GM21528 (cell line): Measurements from ENCODE around the gene SHISA4.
"Not testable (repeated sequence)": the region's sequence is repeated elsewhere in the genome, so short reads cannot be mapped to it uniquely, and the experiment has no call there.

ENCODE experiments used
- ATAC-seq: cut with Tn5 transposase; IDR thresholded peaks from one replicate; pipeline ENCODE4 v1.9.1; 2021; ENCODE audit warnings: mild to moderate bottlenecking, moderate library complexity; ENCODE audit not compliant: unreplicated experiment, low FRiP score

The SHISA4 gene

GRCh38 chr1:201888282-201889089 lies at the start of gene SHISA4:
Gene SHISA4, plus strand, starts transcription at chr1:201888898. Its CDS starts 97 bp downstream, at chr1:201888995.
- ATAC-seq = no peak

- ATAC-seq = not testable (repeated sequence)
These were observed 49.6 kb upstream of the SHISA4 start for GRCh38 chr1:201839089-201839488.

- no peak for ATAC-seq
These were observed 48.6 kb upstream of the SHISA4 start for GRCh38 chr1:201840055-201840454.

- no peak for ATAC-seq
These were observed 48.2 kb upstream of the SHISA4 start for GRCh38 chr1:201840490-201840889.

- no peak for ATAC-seq
These were observed 47.3 kb upstream of the SHISA4 start for GRCh38 chr1:201841265-201841912.

GRCh38 chr1:201842472-201843027 lies 46.1 kb upstream of the SHISA4 start:
- no peak for ATAC-seq

GRCh38 chr1:201845331-201846083 lies 43.2 kb upstream of the SHISA4 start:
- no peak for ATAC-seq

- no peak for ATAC-seq
These were observed 41.5 kb upstream of the SHISA4 start for GRCh38 chr1:201847150-201847549.

GRCh38 chr1:201848230-201848629 lies 40.5 kb upstream of the SHISA4 start:
- no peak for ATAC-seq

- no peak for ATAC-seq
These were observed 39.2 kb upstream of the SHISA4 start for GRCh38 chr1:201849372-201850052.

- ATAC-seq = no peak
These were observed 38.7 kb upstream of the SHISA4 start for GRCh38 chr1:201850053-201850397.

GRCh38 chr1:201851949-201852348 lies 36.7 kb upstream of the SHISA4 start:
- ATAC-seq = no peak

GRCh38 chr1:201856722-201857121 lies 32.0 kb upstream of the SHISA4 start:
- not testable (repeated sequence) for ATAC-seq

- no peak for ATAC-seq
These were observed 29.3 kb upstream of the SHISA4 start for GRCh38 chr1:201859424-201859823.

- no peak for ATAC-seq
These were observed 27.2 kb upstream of the SHISA4 start for GRCh38 chr1:201861448-201861847.

- no peak for ATAC-seq
These were observed 18.3 kb upstream of the SHISA4 start for GRCh38 chr1:201870397-201870796.

GRCh38 chr1:201874672-201875071 lies 14.0 kb upstream of the SHISA4 start:
- ATAC-seq = no peak

GRCh38 chr1:201876148-201876818 lies 12.4 kb upstream of the SHISA4 start:
- no peak for ATAC-seq

- no peak for ATAC-seq
These were observed 10.8 kb upstream of the SHISA4 start for GRCh38 chr1:201877877-201878401.
